H1 (cell line): ENCODE measurements around the gene TMEM178B. TPM values are rescaled to one million over a fixed set of nuclear protein-coding genes. Genes with fewer than 3 reads are reported as not detected.
A peak's percentile ranks its signal among the peaks of the same experiment; 100 is the strongest.

Experiments
- CTCF ChIA-PET: fragments of 300-600 bp; sonication (Branson Sonifier 250); formaldehyde crosslinking; loops from one replicate; lab custom pipeline; 2021; ENCODE audit not compliant: partially characterized antibody; lab: Charles Lee
- POLR2A ChIA-PET: fragments of 300-600 bp; sonication (Branson Sonifier 250); formaldehyde crosslinking; loops from one replicate; lab custom pipeline; 2021; ENCODE audit warnings: inconsistent platforms; ENCODE audit not compliant: partially characterized antibody; lab: Charles Lee
- DNase-seq, 2 experiments: peaks; one replicate each; pipeline versions ENCODE4 v3.0.0 to v3.0.0-alpha.2; 2010 to 2022; ENCODE audit warnings: low spot score in 2 of 2, low read depth in 1 of 2, mixed read lengths in 1 of 2
- FAIRE-seq: peaks from 2 replicates; lab custom pipeline; 2011; peaks lifted over from hg19 to GRCh38; lab: Jason Lieb, UNC
- H2AFZ ChIP-seq: 2 replicates; pipeline ENCODE4 v1.8.1; 2012; ENCODE audit warnings: low read length, inconsistent platforms
- H2AK5ac ChIP-seq: 2 replicates; pipeline ENCODE4 v1.6.1; 2013; ENCODE audit warnings: low read depth, low read length
- H2BK120ac ChIP-seq: replicated peaks from 2 replicates; pipeline ENCODE3; 2013; ENCODE audit warnings: low read depth, low read length, inconsistent platforms
- H2BK12ac ChIP-seq: 2 replicates; pipeline ENCODE4 v1.6.1; 2013; ENCODE audit warnings: low read depth, low read length
- H2BK15ac ChIP-seq: 2 replicates; pipeline ENCODE4 v1.6.1; 2013; ENCODE audit warnings: low read length
- H2BK20ac ChIP-seq: 2 replicates; pipeline ENCODE4 v1.6.1; 2013; ENCODE audit warnings: low read length
- H2BK5ac ChIP-seq: 2 replicates; pipeline ENCODE4 v1.6.1; 2013; ENCODE audit warnings: low read depth, low read length
- H3K14ac ChIP-seq: 2 replicates; pipeline ENCODE4 v1.6.1; 2013; ENCODE audit warnings: inconsistent platforms; ENCODE audit not compliant: insufficient read length
- H3K18ac ChIP-seq: 2 replicates; pipeline ENCODE4 v1.6.1; 2013; ENCODE audit warnings: low read length; ENCODE audit errors: extremely low read depth
- H3K23ac ChIP-seq: 2 replicates; pipeline ENCODE4 v1.6.1; 2013; ENCODE audit warnings: inconsistent platforms; ENCODE audit not compliant: insufficient read length
- H3K23me2 ChIP-seq: 2 replicates; pipeline ENCODE4 v1.6.1; 2013; ENCODE audit warnings: low read depth, low read length
- H3K27ac ChIP-seq: 2 replicates; pipeline ENCODE4 v1.6.1; 2011; ENCODE audit warnings: low read depth, low read length, inconsistent platforms
- H3K27me3 ChIP-seq, 4 experiments: replicated peaks in 1 of 4; 1 replicate in 1 of 4; 2 replicates in 3 of 4; pipeline versions ENCODE4 v1.6.1 to v1.8.1; 2011 to 2013; ENCODE audit warnings: low read length in 3 of 4, mild to moderate bottlenecking in 3 of 4, inconsistent platforms in 2 of 4, mixed read lengths in 2 of 4, moderate library complexity in 1 of 4; ENCODE audit not compliant: control insufficient read depth in 3 of 4, insufficient read depth in 3 of 4; ENCODE audit errors: extremely low read depth in 1 of 4
- H3K36me3 ChIP-seq, 4 experiments: 2 replicates each; pipeline versions ENCODE4 v1.6.1 to v1.8.1; 2011 to 2013; ENCODE audit warnings: mild to moderate bottlenecking in 4 of 4, low read length in 3 of 4, moderate library complexity in 2 of 4, control low read depth in 1 of 4, inconsistent platforms in 1 of 4; ENCODE audit not compliant: insufficient read depth in 4 of 4, control insufficient read depth in 2 of 4
- H3K4ac ChIP-seq: replicated peaks from 2 replicates; pipeline ENCODE3; 2013; ENCODE audit warnings: low read length, low read depth, mixed read lengths, inconsistent platforms; ENCODE audit not compliant: insufficient read length
- H3K4me1 ChIP-seq, 4 experiments: replicated peaks in 1 of 4; 1 replicate in 1 of 4; 2 replicates in 3 of 4; pipeline versions ENCODE4 v1.6.1 to v1.8.1; 2011 to 2013; ENCODE audit warnings: low read length in 3 of 4, inconsistent platforms in 2 of 4, mixed read lengths in 1 of 4; ENCODE audit not compliant: insufficient read depth in 4 of 4, control insufficient read depth in 3 of 4
- H3K4me2 ChIP-seq, 2 experiments: 2 replicates each; pipeline versions ENCODE4 v1.6.1 to v1.8.1; 2011 to 2013; ENCODE audit warnings: low read depth in 2 of 2, low read length in 2 of 2, control low read depth in 1 of 2, inconsistent platforms in 1 of 2, mild to moderate bottlenecking in 1 of 2; ENCODE audit not compliant: insufficient read depth in 1 of 2
- H3K4me3 ChIP-seq, 4 experiments: fragments of 200-600, 300-600 bp in 1 of 4; sonication (generic), shearing (Covaris generic), sonication (Bioruptor Twin) in 1 of 4; 2 replicates each; pipeline versions ENCODE4 v1.5.1 to v1.8.1; 2011 to 2016; ENCODE audit warnings: low read length in 4 of 4, low read depth in 3 of 4, control low read depth in 2 of 4, inconsistent platforms in 2 of 4, mild to moderate bottlenecking in 2 of 4, mixed read lengths in 1 of 4, moderate library complexity in 1 of 4; ENCODE audit not compliant: insufficient read depth in 2 of 4; ENCODE audit errors: extremely low read depth in 1 of 4
- H3K56ac ChIP-seq: replicated peaks from 2 replicates; pipeline ENCODE3; 2013; ENCODE audit warnings: low read depth, mild to moderate bottlenecking, mixed read lengths, low read length, inconsistent platforms; ENCODE audit not compliant: insufficient read length
- H3K79me1 ChIP-seq: 2 replicates; pipeline ENCODE4 v1.6.1; 2013; ENCODE audit warnings: low read depth, low read length, control low read depth
- H3K79me2 ChIP-seq, 2 experiments: 2 replicates each; pipeline versions ENCODE4 v1.6.1 to v1.8.1; 2012 to 2013; ENCODE audit warnings: low read length in 2 of 2, mild to moderate bottlenecking in 2 of 2, inconsistent platforms in 1 of 2; ENCODE audit not compliant: insufficient read depth in 2 of 2, control insufficient read depth in 1 of 2
- H3K9ac ChIP-seq, 4 experiments: replicated peaks in 1 of 4; 1 replicate in 1 of 4; 2 replicates in 3 of 4; pipeline versions ENCODE4 v1.6.1 to v1.8.1; 2011 to 2013; ENCODE audit warnings: low read depth in 3 of 4, low read length in 3 of 4, control low read depth in 2 of 4, mild to moderate bottlenecking in 2 of 4, moderate library complexity in 2 of 4, inconsistent platforms in 1 of 4; ENCODE audit errors: extremely low read depth in 1 of 4
- H3K9me3 ChIP-seq, 2 experiments: 2 replicates each; pipeline versions ENCODE4 v1.6.1 to v1.8.1; 2012 to 2013; ENCODE audit warnings: mild to moderate bottlenecking in 2 of 2, moderate library complexity in 2 of 2, control low read depth in 1 of 2, inconsistent platforms in 1 of 2, low read depth in 1 of 2, low read length in 1 of 2, mixed read lengths in 1 of 2; ENCODE audit not compliant: insufficient read depth in 2 of 2
- H4K20me1 ChIP-seq, 2 experiments: replicated peaks in 1 of 2; 2 replicates each; pipeline versions ENCODE3 to v1.8.1; 2011 to 2013; ENCODE audit warnings: inconsistent platforms in 2 of 2, low read length in 2 of 2, mild to moderate bottlenecking in 1 of 2; ENCODE audit not compliant: insufficient read depth in 2 of 2, control insufficient read depth in 1 of 2
- H4K5ac ChIP-seq: 2 replicates; pipeline ENCODE4 v1.6.1; 2013; ENCODE audit warnings: low read length, low read depth, mixed read lengths, inconsistent platforms; ENCODE audit not compliant: insufficient read length
- H4K8ac ChIP-seq: 2 replicates; pipeline ENCODE4 v1.8.0; 2013; ENCODE audit warnings: mild to moderate bottlenecking, moderate library complexity, low read length, inconsistent platforms; ENCODE audit not compliant: insufficient read depth; ENCODE audit errors: extremely low read depth
- H4K91ac ChIP-seq: replicated peaks from 2 replicates; pipeline ENCODE3; 2013; ENCODE audit warnings: low read length, mixed read lengths, inconsistent platforms; ENCODE audit not compliant: insufficient read length
- RFX5 ChIP-seq: IDR thresholded peaks from 2 replicates; pipeline ENCODE4 v1.6.1; 2011; ENCODE audit warnings: low read depth, low read length, improper control_type of control experiment, borderline replicate concordance
- WGBS, 2 experiments: shearing (Covaris generic) in 1 of 2; methylation state at CpG; one replicate each; pipeline versions ENCODE4 v1.1.6 to v1.1.7; 2013 to 2015; ENCODE audit warnings: low lambda C conversion rate in 2 of 2, mixed read lengths in 2 of 2, inconsistent platforms in 1 of 2, low coverage in 1 of 2, missing lambda C conversion rate in 1 of 2; ENCODE audit not compliant: insufficient replicate concordance in 2 of 2, insufficient coverage in 1 of 2, insufficient read length in 1 of 2; ENCODE audit errors: extremely low coverage in 1 of 2, missing lambda C conversion rate in 1 of 2; 5-methylcytosine and 5-hydroxymethylcytosine counted together
- polyA plus RNA-seq, 7 experiments: library from polyadenylated mRNA; depleted of rRNA in 3 of 7; stranded (reverse) in 5 of 7; unstranded in 2 of 7; fragments of >200 nt in 5 of 7; fragments of 200-250 nt in 2 of 7; gene quantifications; 1 replicate in 5 of 7; 2 replicates in 1 of 7; 4 replicates in 1 of 7; pipeline versions ENCODE4 v1.2.1 to v1.2.3, GENCODE V29; 2011 to 2013; ENCODE audit warnings: missing spikeins in 2 of 7, mixed read lengths in 2 of 7
- total RNA-seq: library from RNA; stranded (reverse); fragmentation: NEBNext Ultra II Directional; extraction: Animal tissue kit (Norgen Biotek cat#: 25700); gene quantifications from 2 replicates; pipeline ENCODE4 v1.2.1, GENCODE V29; 2021
- TF ChIP-seq, protein P1 (sequence below): IDR thresholded peaks from 2 replicates; pipeline ENCODE4 v1.6.1; 2012; ENCODE audit warnings: inconsistent platforms

TMEM178B gene
- total and polyA plus RNA-seq, 2 of the 8 experiments (the other 6 are each of a cell fraction or from before 2014, with no cell fraction given): 5.3 to 18.1 TPM

DNA sequence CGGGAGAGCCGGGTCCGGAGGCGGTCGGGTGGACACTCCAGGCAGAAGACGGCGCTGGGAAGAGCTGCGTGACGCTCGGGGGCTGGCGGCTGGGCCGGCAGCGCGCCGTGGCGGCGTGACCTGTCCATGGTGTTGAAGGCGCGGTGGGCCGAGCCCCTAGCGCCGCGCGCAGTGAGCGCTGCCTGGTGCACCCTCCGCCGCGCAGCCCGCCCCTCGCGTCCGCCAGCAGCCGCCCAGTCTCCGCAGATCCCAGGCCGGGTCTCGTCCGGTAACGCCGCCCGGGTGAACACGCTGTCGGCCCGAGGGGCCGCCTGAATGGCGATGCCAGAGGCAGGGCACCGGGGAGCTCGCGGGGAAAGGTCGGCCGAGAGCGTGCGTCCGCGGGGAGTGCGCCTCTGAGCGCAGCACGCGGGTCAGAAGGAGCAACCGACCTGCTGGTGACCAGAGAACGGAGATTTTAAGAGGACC, 657 bp upstream of the TMEM178B start:
- WGBS, 2 experiments: 2% methylated on average over 53 of the region's 60 CpGs; no CpG with 5 or more reads in 1 of the 2 experiments
- Histone ChIP-seq H2BK20ac (no peak overlapping the region), H3K9ac (peak overlapping the region in 3 of 4 experiments; percentile 10 to 53 (median 16); a peak in 3 of 7 replicates)
- TF ChIP-seq, protein P1, sequence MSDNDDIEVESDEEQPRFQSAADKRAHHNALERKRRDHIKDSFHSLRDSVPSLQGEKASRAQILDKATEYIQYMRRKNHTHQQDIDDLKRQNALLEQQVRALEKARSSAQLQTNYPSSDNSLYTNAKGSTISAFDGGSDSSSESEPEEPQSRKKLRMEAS: no peak; the same call in none of the 2 replicates
- no peak for TF ChIP-seq RFX5

More for the DNA sequence above, 657 bp upstream of the TMEM178B start:
- H4K8ac ChIP-seq: peak overlapping the region; percentile 41
- H3K18ac ChIP-seq: 0 out of 2 replicates have a peak overlapping the region, but pooled peaks have one; percentile 35
- peak overlapping the region; percentile 62 to 86 (median 67) for H3K4me3 ChIP-seq
- no peak overlapping the region for H3K4ac ChIP-seq
- H2BK5ac ChIP-seq: no peak overlapping the region
- no peak overlapping the region for H2AK5ac ChIP-seq
- H4K5ac ChIP-seq: no peak overlapping the region
- no peak overlapping the region; the same call in 1 of the 2 replicates for H2BK12ac ChIP-seq
- DNase-seq: no peak
- peaks cover 25% of the 10 kb centered on the region for H3K23me2 ChIP-seq
- ChIA-PET POLR2A (interaction anchor here (0.6 to 4.0 kb wide), 6 partner anchors 9 to 649 kb away, joined by 3 to 19 read pairs (median 4); partner anchors contain the start of gene MRPS33), CTCF (interaction anchor here (0.7 to 2.3 kb wide), 5 partner anchors 46 to 462 kb away, joined by 3 to 24 read pairs (median 3); no protein-coding TSS in a partner anchor)
- H4K20me1 ChIP-seq: no peaks in the 10 kb centered on the region
- no peak overlapping the region for H3K14ac ChIP-seq
- no peak overlapping the region for H2BK120ac ChIP-seq
- no peak overlapping the region for H4K91ac ChIP-seq
- H3K27ac ChIP-seq: no peak overlapping the region
- H3K56ac ChIP-seq: no peak overlapping the region
- no peaks in the 10 kb centered on the region for H3K9me3 ChIP-seq
- no peaks in the 10 kb centered on the region for H3K79me1 ChIP-seq
- no peaks in the 10 kb centered on the region for H3K36me3 ChIP-seq
- H2BK15ac ChIP-seq: no peak overlapping the region
- no peak overlapping the region; the same call in 1 of the 2 replicates for H2AFZ ChIP-seq
- peaks cover 2 to 7% (median 4%) of the 10 kb centered on the region in 4 experiments; a peak in 5 of 7 replicates for H3K4me1 ChIP-seq
- no peak overlapping the region for H3K23ac ChIP-seq
- peak overlapping the region; percentile 92 to 99 for H3K4me2 ChIP-seq
- H3K27me3 ChIP-seq: peaks cover 0 to 19% (median 10%) of the 10 kb centered on the region in 4 experiments; a peak in 5 of 7 replicates
- FAIRE-seq: no peak
- peaks cover 0 to 36% of the 10 kb centered on the region in 2 experiments; a peak in 2 of 4 replicates for H3K79me2 ChIP-seq
